Measurements from ENCODE around the gene CREBZF. TPM values are rescaled to one million over a fixed set of nuclear protein-coding genes. Genes with fewer than 3 reads are reported as not detected.

The CREBZF gene
- total and polyA plus RNA-seq, 3 donors from 2014 or later: 34.7 to 89.7 (median 85.8) TPM

- Histone ChIP-seq H3K4me3 (no peak overlapping the region), H3K27ac (no peak overlapping the region), H3K4me1 (no peaks in the 10 kb centered on the region), H3K9me3 (no peaks in the 10 kb centered on the region), H3K27me3 (no peaks in the 10 kb centered on the region), H3K36me3 (ENCODE audit: low read depth, missing control alignments) (no peaks in the 10 kb centered on the region)
- no peak for TF ChIP-seq CTCF (IDR thresholded peaks at IDR 0.05)
- TF ChIP-seq POLR2A (IDR thresholded peaks at IDR 0.05): no peak
- intact Hi-C loops (cut with DNase I; ENCODE audit: low total_unique reads): no loop called here
- DNase-seq: no peak
These were observed 30.6 kb upstream of the CREBZF start for GRCh38 chr11:85695546-85695945.

- H3K27me3 ChIP-seq: no peaks in the 10 kb centered on the region
- H3K9me3 ChIP-seq: no peaks in the 10 kb centered on the region
- no peak for DNase-seq
- WGBS, 2 donors: 81 to 97% methylated on average over 1 of the region's 1 CpG
- H3K36me3 ChIP-seq (ENCODE audit: low read depth, missing control alignments): no peaks in the 10 kb centered on the region
- intact Hi-C loops (cut with DNase I; ENCODE audit: low total_unique reads): no loop called here
- no peaks in the 10 kb centered on the region for H3K4me1 ChIP-seq
- H3K4me3 ChIP-seq: no peak overlapping the region
- no peak for TF ChIP-seq CTCF (IDR thresholded peaks at IDR 0.05)
- no peak for TF ChIP-seq POLR2A (IDR thresholded peaks at IDR 0.05)
- H3K27ac ChIP-seq: no peak overlapping the region
These were observed 29.6 kb upstream of the CREBZF start for GRCh38 chr11:85694385-85694980.

GRCh38 chr11:85685820-85686459 is 21.0 kb upstream of the CREBZF start, which contains the start of gene CCDC89:
Gene CCDC89 (minus strand): TSS chr11:85686195. CDS start chr11:85686130, 65 bp downstream.
- DNase-seq: peak; percentile 89
- no peaks in the 10 kb centered on the region for H3K27me3 ChIP-seq

GRCh38 chr11:85685125-85685819 is 20.3 kb upstream of the CREBZF start:
- H3K4me3 ChIP-seq: peak overlapping the region; percentile 48 to 61
- H3K4me1 ChIP-seq: peaks cover 10% of the 10 kb centered on the region
- DNase-seq: peak; percentile 38
- H3K9me3 ChIP-seq: no peaks in the 10 kb centered on the region
- TF ChIP-seq POLR2A (IDR thresholded peaks at IDR 0.05) (no peak), CTCF (IDR thresholded peaks at IDR 0.05) (no peak)
- H3K27ac ChIP-seq: peak overlapping the region; percentile 56 to 82
- intact Hi-C loops (cut with DNase I; ENCODE audit: low total_unique reads): no loop called here
- no peaks in the 10 kb centered on the region for H3K27me3 ChIP-seq
- H3K36me3 ChIP-seq (ENCODE audit: low read depth, missing control alignments): no peaks in the 10 kb centered on the region
- WGBS, 2 donors: 12 to 19% methylated on average over 13 to 15 of the region's 15 CpGs

More at GRCh38 chr11:85685820-85686459, 21.0 kb upstream of the CREBZF start, which contains the start of gene CCDC89:
- 8 to 17% methylated on average over 13 of the region's 13 CpGs for WGBS, 2 donors
- H3K36me3 ChIP-seq (ENCODE audit: low read depth, missing control alignments): no peaks in the 10 kb centered on the region
- no peaks in the 10 kb centered on the region for H3K9me3 ChIP-seq
- TF ChIP-seq CTCF (IDR thresholded peaks at IDR 0.05) (no peak), POLR2A (IDR thresholded peaks at IDR 0.05) (no peak)
- H3K4me1 ChIP-seq: peaks cover 10% of the 10 kb centered on the region
- H3K4me3 ChIP-seq: peak within 1 kb of the TSS; percentile 48 to 61
- intact Hi-C loops (cut with DNase I; ENCODE audit: low total_unique reads): no loop called here
- peak within 1 kb of the TSS; percentile 56 to 82 for H3K27ac ChIP-seq
